HG03280 (cell line): ENCODE measurements around the gene AQP5.
"Not testable (repeated sequence)": the region's sequence is repeated elsewhere in the genome, so short reads cannot be mapped to it uniquely, and the experiment has no call there.

Experiments used
- ATAC-seq: cut with Tn5 transposase; IDR thresholded peaks from one replicate; pipeline ENCODE4 v1.9.1; 2021; ENCODE audit warnings: mild to moderate bottlenecking, moderate library complexity; ENCODE audit not compliant: unreplicated experiment

The AQP5 gene

GRCh38 chr12:49979016-49979586, 17.4 kb downstream of the AQP5 start:
- ATAC-seq, result no peak

GRCh38 chr12:49979791-49980190, 18.1 kb downstream of the AQP5 start:
- ATAC-seq, result no peak

GRCh38 chr12:49980501-49981349, 19.1 kb downstream of the AQP5 start:
- ATAC-seq, result no peak

GRCh38 chr12:49982246-49983087, 20.8 kb downstream of the AQP5 start:
- no peak for ATAC-seq

DNA sequence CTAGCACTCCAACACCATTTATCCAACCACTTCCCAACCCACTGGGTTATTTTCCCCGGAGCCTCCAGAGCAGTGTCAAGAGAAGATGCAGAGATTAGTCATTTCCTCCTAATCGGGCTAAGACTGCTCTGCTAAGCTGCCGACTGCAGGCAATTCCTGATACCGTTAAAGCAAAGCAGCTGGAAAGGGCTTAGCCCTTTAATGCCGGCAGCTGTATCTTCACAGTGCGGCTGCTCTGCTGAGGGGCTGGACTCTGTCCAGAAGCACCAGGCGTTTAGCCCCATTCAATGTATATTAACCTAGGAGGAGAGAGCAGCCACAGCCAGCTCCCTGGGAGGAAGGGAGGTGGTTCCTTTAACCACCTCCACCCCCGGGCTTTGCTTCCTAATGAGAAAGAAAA, 22.2 kb downstream of the AQP5 start:
- ATAC-seq, result no peak

GRCh38 chr12:49984476-49985359, 23.0 kb downstream of the AQP5 start:
- ATAC-seq, result no peak

- no peak for ATAC-seq
Measured at GRCh38 chr12:49985981-49986380, 24.3 kb downstream of the AQP5 start.

DNA sequence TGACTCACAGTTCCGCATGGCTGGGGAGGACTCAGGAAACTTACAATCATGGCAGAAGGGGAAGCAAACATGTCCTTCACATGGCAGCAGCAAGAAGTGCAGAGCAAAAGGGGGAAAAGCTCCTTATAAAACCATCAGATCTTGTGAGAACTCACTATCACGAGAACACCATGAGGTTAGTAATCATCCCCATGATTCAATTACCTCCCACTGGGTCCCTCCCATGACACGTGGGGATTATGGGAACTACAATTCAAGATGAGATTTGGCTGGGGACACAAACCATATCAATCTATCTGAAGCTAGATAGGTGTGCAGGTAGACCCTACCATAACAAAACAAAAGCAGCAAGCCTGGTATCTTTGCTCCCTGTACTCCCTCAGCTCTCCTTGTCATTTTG, 24.8 kb downstream of the AQP5 start:
- ATAC-seq, result not testable (repeated sequence)

DNA sequence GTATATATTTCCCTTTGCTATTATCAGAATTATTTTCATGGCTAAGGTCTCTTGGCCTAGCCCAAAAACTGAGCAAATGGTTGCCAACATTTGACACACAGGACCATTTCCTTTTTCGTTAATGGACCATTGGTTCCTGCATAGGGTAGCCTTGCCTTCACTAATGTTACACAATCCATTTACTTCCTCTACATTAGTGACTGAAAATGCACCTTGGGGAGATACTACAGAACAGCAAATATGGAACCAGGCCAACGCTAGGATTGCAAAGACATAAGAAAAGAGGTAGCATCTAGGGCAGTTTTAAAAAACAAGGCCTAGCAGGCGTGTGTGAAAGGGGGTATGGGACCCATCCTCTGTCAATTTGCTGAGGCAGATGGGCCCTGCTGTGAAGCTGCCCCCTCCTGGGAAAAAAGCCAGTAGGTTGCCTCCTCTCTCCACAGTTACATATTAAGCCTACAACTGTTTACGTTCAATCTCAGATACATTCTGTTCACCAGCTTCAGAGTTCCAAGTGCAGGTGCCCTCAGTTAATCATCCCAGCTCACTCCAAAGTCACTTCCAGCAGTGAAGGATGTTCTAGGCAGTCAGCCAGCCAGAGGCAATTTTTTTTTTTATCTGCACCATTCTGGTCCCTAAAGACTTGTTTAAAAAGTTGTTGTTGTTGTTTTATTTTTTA, 26.1 kb downstream of the AQP5 start:
- no peak for ATAC-seq

DNA sequence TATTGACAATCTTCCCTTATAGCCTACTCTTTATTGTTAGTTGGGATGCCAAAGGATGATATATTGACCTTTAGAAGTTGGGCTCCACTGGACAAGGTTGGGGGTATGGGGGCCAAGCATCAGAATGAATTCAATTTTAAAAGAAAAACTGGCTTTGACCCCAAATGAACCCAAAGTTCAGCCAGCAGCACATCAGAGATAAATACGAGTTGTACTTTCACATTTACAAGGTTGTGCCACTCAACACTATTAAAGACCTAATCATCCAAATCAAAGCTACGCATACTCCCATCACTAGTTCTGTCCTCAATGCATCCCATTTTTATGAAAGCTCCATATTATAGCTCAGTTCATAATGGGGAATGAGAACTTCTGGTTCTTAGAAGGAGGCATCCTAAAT, 27.7 kb downstream of the AQP5 start:
- ATAC-seq, result not testable (repeated sequence)

DNA sequence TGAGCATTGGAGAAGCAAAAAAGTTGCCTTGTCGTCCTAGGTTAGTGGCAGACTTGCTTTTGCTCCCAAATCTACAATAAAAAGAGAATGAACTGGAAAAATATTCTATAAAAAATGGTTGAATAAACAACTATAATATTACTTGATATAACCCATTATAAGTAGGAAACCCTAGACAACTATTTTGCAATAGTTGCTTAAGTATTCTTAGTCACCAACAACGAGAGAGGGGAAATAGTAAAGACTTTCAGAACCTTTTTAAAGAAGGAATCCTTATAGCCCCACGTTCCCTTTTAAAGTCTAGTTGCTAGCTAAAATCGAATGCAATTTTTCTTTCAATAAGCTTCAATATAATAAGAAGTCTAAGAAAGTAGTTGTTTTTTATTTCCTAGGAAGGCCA, 28.6 kb downstream of the AQP5 start:
- no peak for ATAC-seq

DNA sequence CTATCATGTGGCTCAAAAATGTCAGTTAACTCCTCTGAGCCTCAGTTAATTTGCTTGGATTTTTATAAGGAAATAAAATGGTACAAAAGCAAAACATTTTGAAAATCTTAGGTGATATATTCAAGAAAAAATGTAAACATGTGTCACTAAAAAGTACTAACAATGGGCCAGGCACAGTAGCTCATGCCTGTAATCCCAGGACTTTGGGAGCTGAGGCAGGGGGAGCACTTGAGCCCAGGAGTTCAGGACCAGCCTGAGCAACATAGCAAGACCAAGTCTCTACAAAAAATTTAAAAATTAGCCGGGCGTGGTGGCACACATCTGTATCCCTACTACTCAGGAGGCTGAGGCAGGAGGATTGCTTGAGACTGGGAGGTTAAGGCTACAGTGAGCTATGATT, 36.8 kb downstream of the AQP5 start:
- ATAC-seq, result no peak

GRCh38 chr12:50003595-50003994, 41.9 kb downstream of the AQP5 start:
- ATAC-seq, result no peak

DNA sequence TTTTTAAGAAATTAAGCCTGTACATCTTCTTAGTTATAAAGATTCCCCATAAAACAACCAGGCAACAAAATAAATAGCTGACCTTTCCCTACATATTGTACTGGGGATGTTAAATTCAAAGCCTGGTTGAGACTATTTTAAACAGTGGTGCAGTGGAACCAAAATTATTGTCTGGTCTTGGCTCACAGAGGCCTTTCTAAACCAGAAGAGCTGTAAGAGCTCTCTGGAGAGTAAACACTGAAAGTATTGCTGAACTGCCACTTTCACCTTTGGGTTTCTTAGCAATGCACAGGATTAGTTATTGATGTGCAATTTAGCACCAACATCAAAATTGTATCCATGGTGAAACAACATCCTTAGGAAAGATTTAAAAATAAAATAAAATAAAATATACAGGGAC, 43.0 kb downstream of the AQP5 start:
- no peak for ATAC-seq

GRCh38 chr12:50005175-50005574, 43.5 kb downstream of the AQP5 start:
- no peak for ATAC-seq

DNA sequence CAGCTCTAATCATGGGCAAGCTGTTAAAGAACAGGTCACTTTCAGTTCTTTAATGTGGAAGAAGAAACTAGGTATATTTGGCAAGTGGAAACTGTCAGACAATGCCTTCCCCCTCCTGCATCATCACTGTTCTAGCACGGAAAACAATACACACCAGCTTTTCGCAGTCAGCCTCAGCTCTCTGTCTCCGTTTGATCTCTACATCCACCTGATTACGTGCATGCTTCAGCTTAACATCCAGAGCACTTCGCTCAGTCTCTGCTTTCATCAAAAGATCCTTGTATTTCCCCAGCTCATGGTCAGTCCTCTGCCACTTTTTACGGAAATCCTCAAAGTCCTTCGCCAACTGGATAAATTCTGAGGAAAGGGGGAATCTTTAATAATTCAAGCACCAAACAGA, 44.6 kb downstream of the AQP5 start:
- no peak for ATAC-seq

- no peak for ATAC-seq
Measured at GRCh38 chr12:50006754-50007442, 45.2 kb downstream of the AQP5 start.

DNA sequence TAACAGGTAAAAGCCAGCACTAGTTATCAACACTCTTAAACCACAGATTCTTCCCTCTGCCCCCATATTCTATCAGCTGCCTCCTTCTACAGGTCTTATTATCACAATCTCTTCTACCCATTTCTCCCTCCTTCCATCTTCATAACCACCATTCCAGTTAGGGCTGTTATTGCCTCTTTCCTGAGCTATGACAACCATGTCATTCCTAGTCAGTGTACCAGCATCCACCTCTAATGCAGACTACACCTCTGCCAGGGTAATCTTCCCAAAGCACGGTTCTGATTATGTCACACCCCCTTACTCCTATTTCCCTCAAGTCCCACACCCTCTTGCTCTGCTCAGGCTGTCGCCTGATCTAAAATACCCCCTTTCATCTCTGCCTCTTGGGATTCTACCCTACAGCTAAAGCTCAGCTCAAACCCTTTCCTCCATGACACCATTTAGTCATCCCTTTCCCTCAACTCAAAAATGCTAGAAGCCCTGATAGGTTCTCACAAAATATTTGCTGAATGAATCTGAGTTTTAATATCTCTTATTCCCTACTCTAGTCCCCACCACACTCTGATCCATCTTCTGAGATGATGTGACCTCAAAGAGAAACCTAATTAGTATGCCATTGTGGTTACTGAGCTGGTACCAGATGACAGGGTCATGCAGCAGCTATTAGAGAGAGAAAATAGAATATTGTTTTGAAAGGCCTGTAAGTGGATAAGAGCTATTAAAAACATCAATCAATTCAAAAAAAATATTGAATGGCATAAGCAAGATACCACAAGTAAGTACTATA, 51.9 kb downstream of the AQP5 start:
- no peak for ATAC-seq

- ATAC-seq, result no peak
Measured at GRCh38 chr12:50014342-50014741, 52.7 kb downstream of the AQP5 start.
